IMR-90 (cell line): ENCODE data around the gene PIAS4. TPM values are rescaled to one million over a fixed set of nuclear protein-coding genes. Genes with fewer than 3 reads are reported as not detected.

ENCODE experiments used
- ATAC-seq: fragments of 200-7000 bp; cut with Tn5 transposase; 2 replicates; pipeline ENCODE4 v1.9.1; 2020; ENCODE audit warnings: low read depth, mild to moderate bottlenecking, moderate library complexity
- BruUV-seq: library from RNA; stranded (reverse); fragments of 400-500 nt; replicated peaks from 2 replicates; lab custom pipeline; 2021; lab: Mats Ljungman, UMichigan
- CTCF ChIA-PET: fragments of 300-600 bp; formaldehyde crosslinking; extraction: SDS; loops from one replicate; lab custom pipeline; 2021; ENCODE audit warnings: antibody characterized with exemption; lab: Yijun Ruan, JAX
- POLR2A ChIA-PET: fragments of 300-600 bp; sonication (Branson Sonifier 250); formaldehyde crosslinking; loops from one replicate; lab custom pipeline; 2022; ENCODE audit warnings: antibody characterized with exemption; ENCODE audit not compliant: unreplicated experiment; lab: Charles Lee
- DNase-seq: peaks from one replicate; pipeline ENCODE4 v3.0.0; 2013
- H2AFZ ChIP-seq: replicated peaks from 2 replicates; pipeline ENCODE3; 2013; ENCODE audit warnings: low read length, mild to moderate bottlenecking; ENCODE audit not compliant: poor library complexity
- H2AK5ac ChIP-seq: 2 replicates; pipeline ENCODE4 v1.6.1; 2013; ENCODE audit warnings: low read depth, low read length, inconsistent platforms
- H2AK9ac ChIP-seq: replicated peaks from 2 replicates; pipeline ENCODE3; 2013; ENCODE audit warnings: mild to moderate bottlenecking, low read depth, low read length, moderate library complexity; ENCODE audit not compliant: poor library complexity
- H2BK120ac ChIP-seq: 2 replicates; pipeline ENCODE4 v1.6.1; 2013; ENCODE audit warnings: low read depth, low read length, inconsistent platforms
- H2BK15ac ChIP-seq: 3 replicates; pipeline ENCODE4 v1.6.1; 2013; ENCODE audit warnings: low read depth, low read length, inconsistent platforms
- H2BK20ac ChIP-seq: 2 replicates; pipeline ENCODE4 v1.6.1; 2013; ENCODE audit warnings: low read depth, mild to moderate bottlenecking, inconsistent platforms, low read length, moderate library complexity
- H2BK5ac ChIP-seq: 2 replicates; pipeline ENCODE4 v1.6.1; 2013; ENCODE audit warnings: mild to moderate bottlenecking, low read depth, low read length, inconsistent platforms; ENCODE audit not compliant: poor library complexity, severe bottlenecking
- H3K14ac ChIP-seq: replicated peaks from 2 replicates; pipeline ENCODE4 v1.6.1; 2013; ENCODE audit warnings: low read depth, low read length, inconsistent platforms
- H3K18ac ChIP-seq: 2 replicates; pipeline ENCODE4 v1.6.1; 2013; ENCODE audit warnings: low read depth, low read length, control low read depth
- H3K23ac ChIP-seq: 2 replicates; pipeline ENCODE4 v1.6.1; 2013; ENCODE audit warnings: low read depth, low read length, inconsistent platforms
- H3K27ac ChIP-seq: 2 replicates; pipeline ENCODE4 v1.5.1; 2013; ENCODE audit warnings: mild to moderate bottlenecking, control low read depth, low read length; ENCODE audit not compliant: insufficient read depth
- H3K27me3 ChIP-seq: 2 replicates; pipeline ENCODE4 v1.6.1; 2013; ENCODE audit warnings: low read length; ENCODE audit not compliant: control insufficient read depth, insufficient read depth
- H3K36me3 ChIP-seq: 2 replicates; pipeline ENCODE4 v1.6.1; 2013; ENCODE audit warnings: low read length, mixed read lengths; ENCODE audit not compliant: control insufficient read depth, insufficient read depth
- H3K4ac ChIP-seq: 2 replicates; pipeline ENCODE4 v1.6.1; 2013; ENCODE audit warnings: low read depth, low read length, inconsistent platforms
- H3K4me1 ChIP-seq: 2 replicates; pipeline ENCODE4 v1.6.1; 2013; ENCODE audit warnings: low read length, mixed read lengths; ENCODE audit not compliant: control insufficient read depth, insufficient read depth
- H3K4me2 ChIP-seq: 2 replicates; pipeline ENCODE4 v1.6.1; 2013; ENCODE audit warnings: low read depth, mild to moderate bottlenecking, control low read depth, low read length, moderate library complexity
- H3K4me3 ChIP-seq: 2 replicates; pipeline ENCODE4 v1.5.1; 2013; ENCODE audit warnings: low read depth, mild to moderate bottlenecking, control low read depth, low read length, moderate library complexity; ENCODE audit not compliant: insufficient read depth
- H3K56ac ChIP-seq: 2 replicates; pipeline ENCODE4 v1.6.1; 2013; ENCODE audit warnings: low read length, inconsistent platforms; ENCODE audit not compliant: insufficient read depth; ENCODE audit errors: extremely low read depth
- H3K79me1 ChIP-seq, 2 experiments: 2 replicates each; pipeline ENCODE4 v1.6.1; 2013; ENCODE audit warnings: low read length in 2 of 2, inconsistent platforms in 1 of 2, low read depth in 1 of 2
- H3K9ac ChIP-seq: 2 replicates; pipeline ENCODE4 v1.6.1; 2013; ENCODE audit warnings: low read depth, low read length, control low read depth
- H3K9me1 ChIP-seq: 2 replicates; pipeline ENCODE4 v1.6.1; 2013; ENCODE audit warnings: low read length, inconsistent platforms; ENCODE audit not compliant: insufficient read depth
- H3K9me3 ChIP-seq: 2 replicates; pipeline ENCODE4 v1.6.1; 2013; ENCODE audit warnings: low read length; ENCODE audit not compliant: control insufficient read depth, insufficient read depth
- H4K20me1 ChIP-seq: 2 replicates; pipeline ENCODE4 v1.6.1; 2013; ENCODE audit warnings: low read length, inconsistent platforms; ENCODE audit not compliant: insufficient read depth
- H4K5ac ChIP-seq: 2 replicates; pipeline ENCODE4 v1.6.1; 2013; ENCODE audit warnings: mild to moderate bottlenecking, low read depth, low read length, control low read depth
- H4K8ac ChIP-seq, 2 experiments: 2 replicates each; pipeline ENCODE4 v1.6.1; 2013; ENCODE audit warnings: low read depth in 2 of 2, low read length in 2 of 2, control low read depth in 1 of 2, inconsistent platforms in 1 of 2
- H4K91ac ChIP-seq: 2 replicates; pipeline ENCODE4 v1.6.1; 2013; ENCODE audit warnings: low read depth, low read length, inconsistent platforms; ENCODE audit not compliant: insufficient read depth
- CEBPB ChIP-seq: IDR thresholded peaks from 2 replicates; pipeline ENCODE4 v1.6.1; 2012; ENCODE audit warnings: low read depth, low read length, improper control_type of control experiment
- FOS ChIP-seq: fragments of 150-350 bp; IDR thresholded peaks from 2 replicates; pipeline ENCODE4 v1.6.1; 2016; ENCODE audit warnings: low read depth, low read length
- MXI1 ChIP-seq: IDR thresholded peaks from 2 replicates; pipeline ENCODE4 v1.6.1; 2012; ENCODE audit warnings: low read depth, mild to moderate bottlenecking, low read length, moderate library complexity, borderline replicate concordance
- POLR2A ChIP-seq: IDR thresholded peaks from 2 replicates; pipeline ENCODE4 v1.6.1; 2012; ENCODE audit warnings: mild to moderate bottlenecking, low read depth, low read length
- SMC3 ChIP-seq: fragments of 150-350 bp; IDR thresholded peaks from 2 replicates; pipeline ENCODE4 v1.6.1; 2016; ENCODE audit warnings: low read depth, mild to moderate bottlenecking, antibody characterized with exemption, low read length, moderate library complexity
- WGBS, 2 experiments: methylation state at CpG; one replicate each; pipeline versions ENCODE4 v1.1.5 to v1.1.7; 2013; ENCODE audit warnings: missing lambda C conversion rate in 2 of 2; ENCODE audit not compliant: insufficient read length in 1 of 2; ENCODE audit errors: extremely low coverage in 2 of 2; 5-methylcytosine and 5-hydroxymethylcytosine counted together
- dilution Hi-C: fragments of 300-500 bp; cut with HindIII; formaldehyde crosslinking; loops from one replicate; pipeline ENCODE4 v1.14.3; 2018; ENCODE audit warnings: low sequenced_read_pairs; ENCODE audit not compliant: unreplicated experiment
- in situ Hi-C: fragments of 300-500 bp; cut with MboI; formaldehyde crosslinking; loops from 3 replicates; pipeline ENCODE4 v1.14.3; 2019; ENCODE audit warnings: low sequenced_read_pairs, inconsistent platforms, mixed read lengths
- intact Hi-C: fragments of 100-400 bp; cut with micrococcal nuclease; formaldehyde crosslinking; loops from 2 replicates; pipeline ENCODE4 v1.10.0; 2022
- polyA plus RNA-seq, 3 experiments: library from polyadenylated mRNA; depleted of rRNA; stranded (reverse); fragments of >200 nt; gene quantifications; 2 replicates each; pipeline ENCODE4 v1.2.3, GENCODE V29; 2012; ENCODE audit warnings: low replicate concordance in 1 of 3
- total RNA-seq: library from RNA; depleted of rRNA; stranded (reverse); fragments of >200 nt; gene quantifications from 2 replicates; pipeline ENCODE4 v1.2.3, GENCODE V29; 2012
- TF ChIP-seq, protein P1 (sequence below): fragments of 150-350 bp; IDR thresholded peaks from 2 replicates; pipeline ENCODE4 v1.6.1; 2016; ENCODE audit warnings: low read depth, mild to moderate bottlenecking, low read length, moderate library complexity, borderline replicate concordance

PIAS4 gene
- total and polyA plus RNA-seq, 2 of the 4 experiments (the other 2 are of a cell fraction) = 12.1 to 13.6 TPM

DNA sequence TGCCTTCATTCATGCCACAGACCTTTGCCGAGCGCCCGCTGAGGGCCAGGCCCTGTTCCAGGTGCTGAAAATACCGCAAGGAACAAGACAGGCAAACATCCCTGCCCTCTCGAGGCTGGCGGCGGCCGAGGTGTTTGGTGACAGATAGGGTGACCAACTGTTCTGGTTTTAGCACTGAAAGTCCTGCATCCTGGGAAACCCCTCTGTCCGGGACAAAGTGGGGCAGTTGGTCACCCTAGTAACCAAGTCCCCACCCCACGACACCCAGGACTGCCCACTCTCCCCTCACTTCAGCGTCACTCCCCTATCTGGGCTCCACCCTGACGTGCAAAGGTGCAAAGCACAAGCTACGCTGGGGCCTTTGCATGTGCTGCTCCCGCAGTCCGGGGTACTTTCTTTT, 41.9 kb downstream of the PIAS4 start:
- no peak overlapping the region for H3K14ac ChIP-seq
- no peak overlapping the region for H2BK15ac ChIP-seq
- no peaks in the 10 kb centered on the region for H3K9me3 ChIP-seq
- H3K36me3 ChIP-seq = peaks cover 61% of the 10 kb centered on the region
- no TSS peak for BruUV-seq
- ATAC-seq = no peak
- H2BK120ac ChIP-seq = no peak overlapping the region
- no peak overlapping the region for H4K5ac ChIP-seq
- H3K4ac ChIP-seq = no peak overlapping the region
- no peak overlapping the region for H2BK20ac ChIP-seq
- H4K91ac ChIP-seq = no peak overlapping the region
- H2AK9ac ChIP-seq = no peak overlapping the region
- H3K4me3 ChIP-seq = no peak overlapping the region
- no peak overlapping the region for H3K9ac ChIP-seq
- dilution Hi-C loops = no loop called here
- H3K27me3 ChIP-seq = no peaks in the 10 kb centered on the region
- no peak overlapping the region for H2AK5ac ChIP-seq
- H3K9me1 ChIP-seq = peaks cover 10% of the 10 kb centered on the region
- in situ Hi-C loops = no loop called here
- no peak overlapping the region for H3K27ac ChIP-seq
- no peak overlapping the region for H3K23ac ChIP-seq
- H3K4me1 ChIP-seq = peaks cover 19% of the 10 kb centered on the region
- H2BK5ac ChIP-seq = no peak overlapping the region
- 75% methylated on average over 4 of the region's 15 CpGs; no CpG with 5 or more reads in 1 of the 2 experiments for WGBS, 2 experiments
- TF ChIP-seq FOS (no peak), CEBPB (no peak), POLR2A (no peak), SMC3 (no peak), MXI1 (no peak)
- TF ChIP-seq, protein P1, sequence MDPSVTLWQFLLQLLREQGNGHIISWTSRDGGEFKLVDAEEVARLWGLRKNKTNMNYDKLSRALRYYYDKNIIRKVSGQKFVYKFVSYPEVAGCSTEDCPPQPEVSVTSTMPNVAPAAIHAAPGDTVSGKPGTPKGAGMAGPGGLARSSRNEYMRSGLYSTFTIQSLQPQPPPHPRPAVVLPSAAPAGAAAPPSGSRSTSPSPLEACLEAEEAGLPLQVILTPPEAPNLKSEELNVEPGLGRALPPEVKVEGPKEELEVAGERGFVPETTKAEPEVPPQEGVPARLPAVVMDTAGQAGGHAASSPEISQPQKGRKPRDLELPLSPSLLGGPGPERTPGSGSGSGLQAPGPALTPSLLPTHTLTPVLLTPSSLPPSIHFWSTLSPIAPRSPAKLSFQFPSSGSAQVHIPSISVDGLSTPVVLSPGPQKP = no peak
- no peak overlapping the region for H3K56ac ChIP-seq
- no peak overlapping the region for H3K18ac ChIP-seq
- H4K8ac ChIP-seq = no peak overlapping the region
- H3K4me2 ChIP-seq = no peak overlapping the region
- CTCF ChIA-PET = no interaction called here
- H2AFZ ChIP-seq = no peak overlapping the region
- H3K79me1 ChIP-seq = peaks cover 7 to 62% of the 10 kb centered on the region in 2 experiments
- intact Hi-C loops = no loop called here
- H4K20me1 ChIP-seq = peaks cover 85% of the 10 kb centered on the region
- POLR2A ChIA-PET = no interaction called here
- DNase-seq = no peak
